ENCODE results near the gene CALM1.

CALM1 gene

DNA sequence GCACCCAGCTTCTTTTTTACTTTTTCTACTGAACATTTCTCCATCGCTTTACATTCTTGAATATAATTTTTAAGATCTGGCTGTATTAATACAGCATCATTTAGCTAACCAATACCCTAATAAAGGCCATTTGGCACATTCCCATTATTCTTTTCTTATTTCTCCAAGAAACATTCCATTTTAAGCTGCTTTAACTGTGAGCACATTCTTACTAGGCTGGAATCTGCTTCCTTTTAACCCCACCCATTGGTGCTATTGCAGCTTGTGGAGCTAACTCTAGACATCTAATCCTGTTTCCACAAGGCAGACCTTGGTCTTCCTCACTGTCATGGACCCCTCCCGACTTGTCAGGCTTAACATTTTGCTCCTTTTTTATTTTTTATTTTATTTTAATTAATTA, 15.2 kb downstream of the CALM1 start:
- WGBS (ENCODE audit: extremely low coverage, insufficient coverage, insufficient read length) = no CpG with 5 or more reads among the region's 2 CpGs
- H2BK5ac ChIP-seq (ENCODE audit: low read depth, low read length, poor library complexity) = no peak overlapping the region

DNA sequence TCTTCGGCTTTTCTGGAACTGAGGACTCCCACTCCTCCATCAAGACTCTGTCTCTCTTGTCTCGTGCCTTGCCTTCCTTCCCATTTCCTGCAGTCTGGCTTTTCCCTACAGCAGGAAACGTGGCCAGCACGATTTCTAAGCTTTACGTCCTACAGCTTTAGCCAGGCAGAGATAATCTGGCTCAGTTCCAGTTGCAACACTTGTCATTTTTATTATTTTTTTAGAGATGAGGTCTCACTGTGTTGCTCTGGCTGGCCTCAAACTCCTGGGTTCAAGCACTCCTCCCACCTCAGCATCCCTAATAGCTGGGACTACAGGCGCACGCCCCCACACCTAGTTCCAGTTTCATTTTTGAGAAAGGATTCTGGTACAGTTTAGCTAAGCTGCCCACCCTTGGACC, 19.9 kb downstream of the CALM1 start:
- H2AK5ac ChIP-seq (ENCODE audit: low read length) = no peak overlapping the region
- H3K18ac ChIP-seq (ENCODE audit: low read length) = no peak overlapping the region
- WGBS (ENCODE audit: extremely low coverage, insufficient coverage, insufficient read length) = no CpG with 5 or more reads among the region's 7 CpGs
- no peaks in the 10 kb centered on the region for H3K4me1 ChIP-seq (ENCODE audit: control insufficient read depth in 1 of 2, insufficient read depth in 2 of 2, low read length in 2 of 2)
- no peak overlapping the region for H3K4me2 ChIP-seq (ENCODE audit: low read length)
- H3K23ac ChIP-seq (ENCODE audit: low read length) = no peak overlapping the region
- H3K4ac ChIP-seq (ENCODE audit: low read depth, low read length) = no peak overlapping the region
- no peak overlapping the region for H3K14ac ChIP-seq (ENCODE audit: low read length)
- no peaks in the 10 kb centered on the region for H3K27me3 ChIP-seq (ENCODE audit: insufficient read depth, low read length)
- no peak overlapping the region for H2AFZ ChIP-seq (ENCODE audit: insufficient read depth, low read length, poor library complexity)
- no peak overlapping the region for H2BK120ac ChIP-seq (ENCODE audit: insufficient read depth, low read length, poor library complexity)
- H3K36me3 ChIP-seq (ENCODE audit: control insufficient read depth in 1 of 2, insufficient read depth in 2 of 2, low read length in 2 of 2) = no peaks in the 10 kb centered on the region
- no peak overlapping the region for H4K12ac ChIP-seq (ENCODE audit: low read depth, low read length)
- H3K79me2 ChIP-seq (ENCODE audit: control insufficient read depth, insufficient read depth, low read length, poor library complexity) = no peaks in the 10 kb centered on the region
- no peak overlapping the region for H3K27ac ChIP-seq (ENCODE audit: low read depth, low read length)
- H4K91ac ChIP-seq (ENCODE audit: low read depth, low read length) = no peak overlapping the region
- H2BK5ac ChIP-seq (ENCODE audit: low read depth, low read length, poor library complexity) = no peak overlapping the region
- no peak overlapping the region for H2BK12ac ChIP-seq (ENCODE audit: low read length)
- H3K9me3 ChIP-seq (ENCODE audit: insufficient read depth, low read depth, low read length) = peaks cover 1% of the 10 kb centered on the region
- H3K9ac ChIP-seq (ENCODE audit: low read length) = no peak overlapping the region
- H3K4me3 ChIP-seq (ENCODE audit: low read depth, low read length) = no peak overlapping the region
- H4K8ac ChIP-seq (ENCODE audit: low read depth, low read length) = no peak overlapping the region
- DNase-seq = no peak
- H3K79me1 ChIP-seq (ENCODE audit: low read length) = no peaks in the 10 kb centered on the region

More for the DNA sequence above, 15.2 kb downstream of the CALM1 start:
- Histone ChIP-seq H2AK5ac (ENCODE audit: low read length) (no peak overlapping the region), H3K36me3 (ENCODE audit: control insufficient read depth in 1 of 2, insufficient read depth in 2 of 2, low read length in 2 of 2) (no peaks in the 10 kb centered on the region), H3K9me3 (ENCODE audit: insufficient read depth, low read depth, low read length) (no peaks in the 10 kb centered on the region), H3K23ac (ENCODE audit: low read length) (no peak overlapping the region), H3K4ac (ENCODE audit: low read depth, low read length) (no peak overlapping the region), H3K4me3 (ENCODE audit: low read depth, low read length) (no peak overlapping the region), H2AFZ (ENCODE audit: insufficient read depth, low read length, poor library complexity) (no peak overlapping the region), H4K8ac (ENCODE audit: low read depth, low read length) (no peak overlapping the region), H2BK120ac (ENCODE audit: insufficient read depth, low read length, poor library complexity) (no peak overlapping the region), H4K91ac (ENCODE audit: low read depth, low read length) (no peak overlapping the region), H3K18ac (ENCODE audit: low read length) (no peak overlapping the region), H3K4me2 (ENCODE audit: low read length) (no peak overlapping the region), H3K4me1 (ENCODE audit: control insufficient read depth in 1 of 2, insufficient read depth in 2 of 2, low read length in 2 of 2) (no peaks in the 10 kb centered on the region), H3K27ac (ENCODE audit: low read depth, low read length) (no peak overlapping the region), H3K79me2 (ENCODE audit: control insufficient read depth, insufficient read depth, low read length, poor library complexity) (no peaks in the 10 kb centered on the region), H4K12ac (ENCODE audit: low read depth, low read length) (no peak overlapping the region), H3K9ac (ENCODE audit: low read length) (no peak overlapping the region), H3K14ac (ENCODE audit: low read length) (no peak overlapping the region), H3K27me3 (ENCODE audit: insufficient read depth, low read length) (no peaks in the 10 kb centered on the region), H2BK12ac (ENCODE audit: low read length) (no peak overlapping the region), H3K79me1 (ENCODE audit: low read length) (no peaks in the 10 kb centered on the region)
- no peak for DNase-seq

DNA sequence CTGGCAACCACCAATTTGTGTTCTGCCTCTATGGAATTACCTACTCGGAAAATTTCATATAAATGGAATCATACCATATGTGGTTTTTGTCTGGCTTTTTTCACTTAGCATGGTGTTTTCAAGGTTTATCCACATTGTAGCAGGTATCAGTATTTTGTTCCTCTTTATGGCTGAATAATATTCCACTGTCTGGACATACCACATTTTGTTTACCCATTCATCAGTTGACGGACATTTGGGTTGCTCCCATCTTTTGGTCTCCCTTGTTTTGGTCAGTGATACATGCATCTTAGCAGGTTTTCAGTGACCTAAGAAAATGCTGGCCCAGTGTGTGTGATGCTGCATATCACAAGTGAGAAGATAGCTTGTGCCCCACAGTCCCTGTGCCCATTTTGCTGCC, 21.2 kb downstream of the CALM1 start:
- DNase-seq = no peak
- H2AFZ ChIP-seq (ENCODE audit: insufficient read depth, low read length, poor library complexity) = no peak overlapping the region
- no peak overlapping the region for H4K8ac ChIP-seq (ENCODE audit: low read depth, low read length)
- H3K36me3 ChIP-seq (ENCODE audit: control insufficient read depth in 1 of 2, insufficient read depth in 2 of 2, low read length in 2 of 2) = no peaks in the 10 kb centered on the region
- no peak overlapping the region for H3K4me2 ChIP-seq (ENCODE audit: low read length)
- H3K27me3 ChIP-seq (ENCODE audit: insufficient read depth, low read length) = no peaks in the 10 kb centered on the region
- H3K14ac ChIP-seq (ENCODE audit: low read length) = no peak overlapping the region
- no CpG with 5 or more reads among the region's 2 CpGs for WGBS (ENCODE audit: extremely low coverage, insufficient coverage, insufficient read length)
- no peak overlapping the region for H4K12ac ChIP-seq (ENCODE audit: low read depth, low read length)
- H2BK5ac ChIP-seq (ENCODE audit: low read depth, low read length, poor library complexity) = no peak overlapping the region
- H3K18ac ChIP-seq (ENCODE audit: low read length) = no peak overlapping the region
- no peak overlapping the region for H2BK120ac ChIP-seq (ENCODE audit: insufficient read depth, low read length, poor library complexity)
- H2BK12ac ChIP-seq (ENCODE audit: low read length) = no peak overlapping the region
- H3K27ac ChIP-seq (ENCODE audit: low read depth, low read length) = no peak overlapping the region
- H3K23ac ChIP-seq (ENCODE audit: low read length) = no peak overlapping the region
- no peak overlapping the region for H3K4ac ChIP-seq (ENCODE audit: low read depth, low read length)
- no peaks in the 10 kb centered on the region for H3K79me2 ChIP-seq (ENCODE audit: control insufficient read depth, insufficient read depth, low read length, poor library complexity)
- no peak overlapping the region for H3K4me3 ChIP-seq (ENCODE audit: low read depth, low read length)
- H3K79me1 ChIP-seq (ENCODE audit: low read length) = no peaks in the 10 kb centered on the region
- H3K4me1 ChIP-seq (ENCODE audit: control insufficient read depth in 1 of 2, insufficient read depth in 2 of 2, low read length in 2 of 2) = no peaks in the 10 kb centered on the region
- peaks cover 1% of the 10 kb centered on the region for H3K9me3 ChIP-seq (ENCODE audit: insufficient read depth, low read depth, low read length)
- no peak overlapping the region for H4K91ac ChIP-seq (ENCODE audit: low read depth, low read length)
- H2AK5ac ChIP-seq (ENCODE audit: low read length) = no peak overlapping the region
- H3K9ac ChIP-seq (ENCODE audit: low read length) = no peak overlapping the region

- Histone ChIP-seq H3K9ac (ENCODE audit: low read length) (no peak overlapping the region), H2BK5ac (ENCODE audit: low read depth, low read length, poor library complexity) (no peak overlapping the region), H3K18ac (ENCODE audit: low read length) (no peak overlapping the region), H2AK5ac (ENCODE audit: low read length) (no peak overlapping the region), H3K4me3 (ENCODE audit: low read depth, low read length) (no peak overlapping the region), H2BK12ac (ENCODE audit: low read length) (no peak overlapping the region), H3K14ac (ENCODE audit: low read length) (no peak overlapping the region), H3K4me2 (ENCODE audit: low read length) (no peak overlapping the region), H2AFZ (ENCODE audit: insufficient read depth, low read length, poor library complexity) (no peak overlapping the region), H4K8ac (ENCODE audit: low read depth, low read length) (no peak overlapping the region), H4K12ac (ENCODE audit: low read depth, low read length) (no peak overlapping the region), H3K27ac (ENCODE audit: low read depth, low read length) (no peak overlapping the region), H3K79me1 (ENCODE audit: low read length) (no peaks in the 10 kb centered on the region), H2BK120ac (ENCODE audit: insufficient read depth, low read length, poor library complexity) (no peak overlapping the region), H3K27me3 (ENCODE audit: insufficient read depth, low read length) (no peaks in the 10 kb centered on the region), H3K23ac (ENCODE audit: low read length) (no peak overlapping the region), H4K91ac (ENCODE audit: low read depth, low read length) (no peak overlapping the region), H3K9me3 (ENCODE audit: insufficient read depth, low read depth, low read length) (peaks cover 1% of the 10 kb centered on the region), H3K36me3 (ENCODE audit: control insufficient read depth in 1 of 2, insufficient read depth in 2 of 2, low read length in 2 of 2) (no peaks in the 10 kb centered on the region), H3K79me2 (ENCODE audit: control insufficient read depth, insufficient read depth, low read length, poor library complexity) (no peaks in the 10 kb centered on the region), H3K4ac (ENCODE audit: low read depth, low read length) (no peak overlapping the region), H3K4me1 (ENCODE audit: control insufficient read depth in 1 of 2, insufficient read depth in 2 of 2, low read length in 2 of 2) (peaks cover 0 to 2% of the 10 kb centered on the region in 2 experiments)
- no CpG with 5 or more reads among the region's 12 CpGs for WGBS (ENCODE audit: extremely low coverage, insufficient coverage, insufficient read length)
- DNase-seq = peak; percentile 91 to 94
Observed at GRCh38 chr14:90419200-90419599, 22.4 kb downstream of the CALM1 start.

Data from trophoblast cell (in vitro differentiated cells and primary cell).